ENCODE data around the gene EIF3I. TPM values are rescaled to one million over a fixed set of nuclear protein-coding genes. Genes with fewer than 3 reads are reported as not detected.

Gene EIF3I
- total and polyA plus RNA-seq, 10 of the 15 experiments (the other 5 are each of a cell fraction or from before 2014, with no cell fraction given) = 208 to 606 (median 352) TPM

- Histone ChIP-seq H2AFZ (ENCODE audit: control insufficient read depth, low read depth, low read length) (no peak overlapping the region), H3K36me3 (ENCODE audit: control insufficient read depth in 2 of 2, insufficient read depth in 2 of 2, low read length in 1 of 2) (peaks cover 0 to 14% of the 10 kb centered on the region in 2 experiments; a peak in 3 of 4 replicates), H4K20me1 (ENCODE audit: control insufficient read depth, insufficient read depth) (no peaks in the 10 kb centered on the region), H3K9me3 (replicated peaks; ENCODE audit: control insufficient read depth, insufficient read depth, low read length) (no peaks in the 10 kb centered on the region), H3K27ac (ENCODE audit: control insufficient read depth, insufficient read depth) (no peak overlapping the region), H3K27me3 (replicated peaks in 1 of 2; ENCODE audit: control insufficient read depth in 2 of 2, insufficient read depth in 2 of 2, low read length in 1 of 2) (no peaks in the 10 kb centered on the region), H3K4me1 (ENCODE audit: control insufficient read depth, insufficient read depth, low read length) (peaks cover 10% of the 10 kb centered on the region), H3K79me2 (ENCODE audit: control insufficient read depth, insufficient read depth, low read length) (peaks cover 25% of the 10 kb centered on the region), H3K4me3 (no peak overlapping the region), H3K9ac (ENCODE audit: control insufficient read depth, insufficient read depth, low read length) (no peak overlapping the region), H3K4me2 (ENCODE audit: control insufficient read depth, insufficient read depth) (no peak overlapping the region)
- CTCF ChIA-PET = interaction anchor here (1.0 to 6.0 kb wide), 7 partner anchors 16 to 182 kb away, joined by 3 to 46 read pairs (median 4); partner anchors contain the start of gene FAM167B
- no TSS peak for BruUV-seq (replicated peaks)
- POLR2A ChIA-PET = interaction anchor here (0.6 kb wide), 1 partner anchor 24 kb away, joined by 3 read pairs; no protein-coding TSS in a partner anchor
- FAIRE-seq = no peak
- SMC1A ChIA-PET (ENCODE audit: uncharacterized antibody, unreplicated experiment) = interaction anchor here (0.6 to 1.3 kb wide), 6 partner anchors 11 to 182 kb away, joined by 3 to 4 read pairs (median 3); no protein-coding TSS in a partner anchor
- no peak for TF ChIP-seq POU2F2 (IDR thresholded peaks at IDR 0.05; ENCODE audit: borderline replicate concordance, low read depth, low read length)
- no peak for TF ChIP-seq MTA3 (IDR thresholded peaks at IDR 0.05; ENCODE audit: borderline replicate concordance, low read length)
- no peak for TF ChIP-seq ASH2L (IDR thresholded peaks at IDR 0.05; ENCODE audit: borderline replicate concordance, low read depth)
- TF ChIP-seq NRF1 (conservative IDR thresholded peaks at IDR 0.05; ENCODE audit: low read depth, low read length) = no peak
- no peak for TF ChIP-seq CHD4 (IDR thresholded peaks at IDR 0.05)
- no peak for TF ChIP-seq JUNB (IDR thresholded peaks at IDR 0.05)
- TF ChIP-seq MEF2B (IDR thresholded peaks at IDR 0.05; ENCODE audit: partially characterized antibody, poor library complexity, severe bottlenecking) = no peak
- TF ChIP-seq ZBTB40 (IDR thresholded peaks at IDR 0.05; ENCODE audit: borderline replicate concordance) = no peak
- no peak for DNase-seq (ENCODE audit: low read depth, low spot score)
- RAD21 ChIA-PET (ENCODE audit: unreplicated experiment) = interaction anchor here (0.6 to 1.7 kb wide), 3 partner anchors 22 to 389 kb away, joined by 3 to 5 read pairs (median 3); no protein-coding TSS in a partner anchor
- no peak for ATAC-seq
- intact Hi-C loops (cut with micrococcal nuclease; ENCODE audit: unreplicated experiment) = no loop called here
- in situ Hi-C loops (cut with MboI) = no loop called here
- 65% methylated on average over 5 of the region's 7 CpGs for WGBS (ENCODE audit: insufficient coverage, insufficient replicate concordance, low lambda C conversion rate, missing lambda C conversion rate)
Observed at GRCh38 chr1:32219022-32219421, 3.2 kb upstream of the EIF3I start.

Data from GM12878 (cell line).